Mesothelial cell of epicardium (in vitro differentiated cells): ENCODE results near the gene STT3A. TPM values are rescaled to one million over a fixed set of nuclear protein-coding genes. Genes with fewer than 3 reads are reported as not detected.

ENCODE experiments used
- DNase-seq, 2 experiments: peaks; one replicate each; pipeline ENCODE4 v3.0.0; 2021; ENCODE audit warnings: low spot score in 2 of 2; ENCODE audit not compliant: unreplicated experiment in 2 of 2
- H3K27ac Mint-ChIP-seq: 2 replicates; pipeline ENCODE4 v1.8.0; 2021; ENCODE audit warnings: mixed read lengths
- H3K27me3 Mint-ChIP-seq: 2 replicates; pipeline ENCODE4 v1.8.0; 2021; ENCODE audit warnings: low read depth, mixed read lengths
- H3K36me3 Mint-ChIP-seq: 2 replicates; pipeline ENCODE4 v1.8.0; 2021; ENCODE audit warnings: mixed read lengths
- H3K4me1 Mint-ChIP-seq: 2 replicates; pipeline ENCODE4 v1.8.0; 2021; ENCODE audit warnings: mixed read lengths
- H3K4me3 Mint-ChIP-seq: 2 replicates; pipeline ENCODE4 v1.8.0; 2021; ENCODE audit warnings: mild to moderate bottlenecking, moderate library complexity, mixed read lengths
- H3K9me3 Mint-ChIP-seq: 2 replicates; pipeline ENCODE4 v1.8.0; 2021; ENCODE audit warnings: mixed read lengths
- CTCF ChIP-seq: fragments of 200-600 bp; sonication (generic); IDR thresholded peaks from one replicate; pipeline ENCODE4 v1.5.0; 2021; ENCODE audit warnings: antibody characterized with exemption; ENCODE audit not compliant: unreplicated experiment
- total RNA-seq: library from RNA; stranded (reverse); gene quantifications from 3 replicates; pipeline ENCODE4 v1.2.1, GENCODE V29; 2021

The STT3A gene
- total RNA-seq, result 146 to 167 TPM (median 162 TPM) in 3 replicates

GRCh38 chr11:125592305-125593113, at the start of gene STT3A:
STT3A (plus strand) TSS chr11:125592852; CDS start chr11:125595916, 3,064 bp downstream.
- Mint-ChIP-seq H3K36me3 (peaks cover 8% of the 10 kb centered on the region), H3K9me3 (no peaks in the 10 kb centered on the region), H3K4me1 (peaks cover 32% of the 10 kb centered on the region)

GRCh38 chr11:125550780-125551179, 41.9 kb upstream of the STT3A start:
- Mint-ChIP-seq H3K36me3 (peaks cover 12% of the 10 kb centered on the region), H3K4me1 (no peaks in the 10 kb centered on the region), H3K27me3 (peaks cover 2% of the 10 kb centered on the region), H3K9me3 (peaks cover 52% of the 10 kb centered on the region), H3K4me3 (no peak overlapping the region), H3K27ac (no peak overlapping the region)
- TF ChIP-seq CTCF, result no peak
- no peak for DNase-seq

More at GRCh38 chr11:125592305-125593113, at the start of gene STT3A:
- peak within 1 kb of the TSS; percentile 98 for H3K27ac Mint-ChIP-seq
- H3K4me3 Mint-ChIP-seq, result peak within 1 kb of the TSS; percentile 90
- no peak for TF ChIP-seq CTCF
- peak; percentile 98 to 99 for DNase-seq
- H3K27me3 Mint-ChIP-seq, result no peaks in the 10 kb centered on the region

- DNase-seq, result no peak
- H3K27ac Mint-ChIP-seq, result no peak overlapping the region
- H3K36me3 Mint-ChIP-seq, result peaks cover 12% of the 10 kb centered on the region
- no peak overlapping the region for H3K4me3 Mint-ChIP-seq
- peaks cover 2% of the 10 kb centered on the region for H3K27me3 Mint-ChIP-seq
- H3K9me3 Mint-ChIP-seq, result peaks cover 58% of the 10 kb centered on the region
- TF ChIP-seq CTCF, result no peak
- H3K4me1 Mint-ChIP-seq, result no peaks in the 10 kb centered on the region
Measured at GRCh38 chr11:125551835-125552342, 40.8 kb upstream of the STT3A start.

- TF ChIP-seq CTCF, result no peak
- Mint-ChIP-seq H3K9me3 (peaks cover 54% of the 10 kb centered on the region), H3K4me3 (no peak overlapping the region), H3K27me3 (peaks cover 2% of the 10 kb centered on the region), H3K27ac (no peak overlapping the region), H3K36me3 (peaks cover 12% of the 10 kb centered on the region), H3K4me1 (no peaks in the 10 kb centered on the region)
- DNase-seq, result no peak
Measured at GRCh38 chr11:125552927-125553326, 39.7 kb upstream of the STT3A start.

GRCh38 chr11:125553357-125553756, 39.3 kb upstream of the STT3A start:
- no peaks in the 10 kb centered on the region for H3K27me3 Mint-ChIP-seq
- H3K4me3 Mint-ChIP-seq, result no peak overlapping the region
- TF ChIP-seq CTCF, result no peak
- no peak overlapping the region for H3K27ac Mint-ChIP-seq
- no peaks in the 10 kb centered on the region for H3K4me1 Mint-ChIP-seq
- H3K9me3 Mint-ChIP-seq, result peaks cover 50% of the 10 kb centered on the region
- H3K36me3 Mint-ChIP-seq, result peaks cover 12% of the 10 kb centered on the region
- DNase-seq, result no peak
